ENCODE data around the gene SIRPA.
"Not testable (repeated sequence)": the region's sequence is repeated elsewhere in the genome, so short reads cannot be mapped to it uniquely, and the experiment has no call there.

SIRPA gene

DNA sequence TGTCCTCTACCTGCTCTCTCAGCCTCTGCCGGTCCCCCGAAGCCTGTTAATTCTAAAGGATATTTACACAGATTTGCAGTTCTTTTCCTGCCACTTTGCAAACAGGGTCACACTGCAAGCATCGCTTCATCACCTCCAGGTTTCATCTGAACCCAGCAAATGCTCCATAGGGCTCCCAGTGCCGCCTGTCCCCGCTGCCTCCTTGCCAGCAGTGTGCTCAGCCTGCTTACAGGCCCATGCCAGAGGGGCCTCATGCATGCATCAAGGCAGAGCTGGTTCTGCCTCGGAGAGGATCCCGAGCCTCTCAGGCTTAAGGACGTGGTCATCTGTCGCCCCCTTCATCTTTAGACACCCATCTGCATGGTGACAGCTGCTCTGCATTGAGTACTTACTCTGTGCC, 10.5 kb downstream of the SIRPA start:
- no peak for DNase-seq (ENCODE audit: low read depth in 4 of 4, low spot score in 1 of 4)

DNA sequence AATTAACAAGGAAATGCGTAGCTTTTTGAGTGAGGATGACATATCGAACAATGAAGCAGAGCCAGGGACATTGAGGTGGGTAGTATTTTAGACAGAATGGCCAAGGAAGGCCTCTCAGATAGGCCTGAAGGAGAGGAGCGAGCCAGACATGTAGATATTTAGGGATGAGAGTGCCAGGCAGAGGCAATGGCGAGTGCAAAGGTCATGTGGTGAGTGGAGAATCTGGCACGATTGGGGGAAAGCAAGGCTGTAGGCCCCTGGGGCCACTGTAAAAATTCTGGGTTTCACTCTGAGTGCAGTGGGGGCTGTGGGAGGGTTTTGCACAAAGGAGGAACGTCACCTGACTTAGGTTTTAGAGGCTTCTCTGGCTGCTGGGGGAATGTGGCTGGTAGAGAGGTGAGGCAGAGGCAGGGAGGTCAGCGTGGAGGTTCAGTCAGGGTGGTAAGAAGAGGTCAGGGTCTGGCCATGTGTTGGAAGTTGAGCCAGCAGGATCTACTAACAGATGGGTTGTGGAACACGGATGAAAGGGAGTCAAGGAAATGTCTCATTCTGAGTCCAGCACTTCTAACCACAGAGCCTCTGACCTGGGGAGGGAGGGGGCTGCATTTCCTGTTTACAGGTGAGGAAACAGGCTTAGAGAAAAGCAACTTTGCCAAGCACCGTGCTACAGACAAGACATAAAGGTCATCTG, 11.3 kb downstream of the SIRPA start:
- DNase-seq (ENCODE audit: low read depth in 4 of 4, low spot score in 1 of 4): no peak

DNA sequence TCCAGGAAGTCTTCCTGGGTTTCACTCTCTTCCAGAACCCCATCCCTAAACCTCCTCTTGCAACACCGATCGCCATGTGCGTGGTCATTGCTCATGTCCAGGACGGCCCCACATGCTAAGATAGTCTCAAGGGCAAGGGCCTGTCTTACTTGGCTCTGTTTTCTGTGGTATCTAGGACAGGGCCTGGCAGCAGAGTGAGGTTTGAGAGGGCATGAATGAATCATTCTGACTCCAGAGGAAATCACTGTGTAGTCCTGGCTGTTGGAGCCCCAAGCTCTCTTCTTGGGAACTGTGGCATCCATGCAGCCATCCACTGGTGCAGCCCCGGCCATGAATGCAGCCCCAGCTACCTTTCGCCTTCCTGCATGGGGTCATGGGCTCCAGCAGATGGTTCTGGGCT, 12.4 kb downstream of the SIRPA start:
- DNase-seq (ENCODE audit: low read depth in 4 of 4, low spot score in 1 of 4): no peak

DNA sequence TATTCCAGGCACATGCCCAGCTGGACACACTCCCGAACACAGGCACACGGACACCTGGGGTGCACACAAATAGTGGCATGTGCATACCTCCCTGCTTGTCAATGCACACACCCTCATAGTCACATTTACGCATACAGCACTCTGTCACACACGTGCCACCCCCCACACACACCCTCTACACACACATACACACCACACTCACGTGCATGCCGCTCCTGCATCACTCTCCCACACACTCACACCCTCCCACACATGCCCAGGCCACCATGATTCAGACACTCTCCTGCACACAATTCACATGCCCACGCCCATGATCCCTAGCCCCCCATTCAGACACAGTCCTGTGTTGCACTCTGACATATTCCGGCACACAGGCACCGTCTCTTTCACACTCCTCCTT, 13.0 kb downstream of the SIRPA start:
- no peak for DNase-seq (ENCODE audit: low read depth in 4 of 4, low spot score in 1 of 4)

DNA sequence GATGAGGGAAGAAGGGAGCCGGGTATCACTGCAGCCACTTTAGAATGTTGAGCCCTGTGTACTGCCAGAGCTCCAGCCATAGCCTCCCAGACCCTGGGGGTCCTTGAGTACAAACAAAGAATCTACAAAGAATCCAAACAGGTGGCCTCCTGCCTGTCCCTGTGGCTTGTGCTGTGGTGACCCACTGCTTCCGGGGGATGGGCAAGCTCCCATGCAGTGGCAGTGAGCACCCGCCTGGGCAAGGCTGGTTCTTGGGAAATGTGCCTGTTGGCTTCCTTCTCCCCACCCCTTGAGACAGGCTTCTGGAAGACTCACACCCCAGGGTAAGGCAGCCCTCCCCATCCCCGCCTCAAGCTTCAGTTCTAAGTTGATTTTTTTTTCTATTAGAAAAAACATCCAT, 13.9 kb downstream of the SIRPA start:
- DNase-seq (ENCODE audit: low read depth in 4 of 4, low spot score in 1 of 4): no peak

DNA sequence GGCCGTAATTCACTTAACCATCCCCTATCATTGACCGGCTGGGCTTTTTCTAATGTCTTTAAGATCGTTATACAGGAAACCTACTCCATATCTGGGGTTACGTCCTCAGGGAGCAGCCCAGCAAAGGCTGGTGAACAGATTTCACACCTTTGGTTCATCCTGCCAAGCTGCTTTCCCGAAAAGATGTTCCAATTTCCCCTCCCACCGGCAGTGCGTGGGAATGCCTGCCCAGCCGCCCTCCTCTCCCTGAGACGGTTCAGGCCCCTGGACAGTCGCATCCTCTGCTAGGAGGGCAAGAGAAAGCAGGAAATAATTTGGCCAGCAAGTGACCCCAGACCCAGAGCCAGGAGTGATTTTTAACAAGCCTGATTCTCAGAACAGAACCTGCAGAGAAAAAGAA, 16.3 kb downstream of the SIRPA start:
- DNase-seq (ENCODE audit: low read depth in 4 of 4, low spot score in 1 of 4): no peak

DNA sequence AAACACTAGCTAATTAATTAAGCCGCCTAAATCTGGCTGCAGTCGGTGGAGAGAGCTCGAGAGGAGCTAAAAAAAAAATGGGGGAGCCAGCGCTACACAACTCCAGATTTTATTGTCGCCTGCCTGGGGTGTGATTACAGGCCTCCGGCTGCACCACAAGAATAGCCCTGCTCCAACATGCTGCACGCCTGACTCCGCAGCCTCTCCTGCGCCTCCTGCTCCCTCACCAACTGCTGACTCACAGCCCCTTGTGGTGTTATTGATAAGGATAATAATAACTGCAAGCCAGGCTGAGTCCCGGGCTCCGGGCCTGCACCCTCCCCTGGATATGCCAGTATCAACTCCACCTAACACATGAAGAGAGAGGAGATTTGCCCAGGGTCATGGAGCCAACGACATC, 16.8 kb downstream of the SIRPA start:
- no peak for DNase-seq (ENCODE audit: low read depth in 4 of 4, low spot score in 1 of 4)

DNA sequence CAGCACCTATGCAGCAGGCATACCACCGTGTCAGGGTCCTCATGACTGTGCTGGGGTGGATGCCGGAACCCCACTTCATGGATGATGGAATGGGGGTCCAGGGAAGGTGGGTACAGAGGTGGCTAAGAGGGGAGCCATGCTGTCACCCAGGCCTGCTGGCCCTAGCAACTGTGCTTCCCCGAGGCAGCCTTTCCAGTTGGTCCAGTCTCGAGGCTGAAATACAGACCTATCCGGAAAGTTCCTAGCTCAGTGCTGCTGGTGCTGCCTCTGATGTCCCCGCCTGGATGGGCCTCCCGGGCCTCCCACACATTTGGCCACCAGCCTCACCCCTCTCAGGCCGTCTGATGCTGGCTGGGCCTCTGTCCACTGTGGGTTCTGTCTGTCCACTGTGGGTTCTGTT, 17.4 kb downstream of the SIRPA start:
- DNase-seq (ENCODE audit: low read depth in 4 of 4, low spot score in 1 of 4): no peak

DNA sequence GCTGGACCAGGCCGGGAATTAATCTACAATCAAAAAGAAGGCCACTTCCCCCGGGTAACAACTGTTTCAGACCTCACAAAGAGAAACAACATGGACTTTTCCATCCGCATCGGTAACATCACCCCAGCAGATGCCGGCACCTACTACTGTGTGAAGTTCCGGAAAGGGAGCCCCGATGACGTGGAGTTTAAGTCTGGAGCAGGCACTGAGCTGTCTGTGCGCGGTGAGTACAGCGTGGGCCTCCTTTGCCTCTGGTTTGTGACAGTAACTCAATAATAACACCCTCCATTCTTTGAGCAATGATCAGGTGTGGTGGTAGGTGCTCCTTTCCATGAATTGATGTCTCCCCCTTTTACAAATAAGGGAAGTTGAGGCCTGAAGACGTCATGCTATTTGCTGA, 20.0 kb downstream of the SIRPA start:
- DNase-seq (ENCODE audit: low read depth in 4 of 4, low spot score in 1 of 4): not testable (repeated sequence)

DNA sequence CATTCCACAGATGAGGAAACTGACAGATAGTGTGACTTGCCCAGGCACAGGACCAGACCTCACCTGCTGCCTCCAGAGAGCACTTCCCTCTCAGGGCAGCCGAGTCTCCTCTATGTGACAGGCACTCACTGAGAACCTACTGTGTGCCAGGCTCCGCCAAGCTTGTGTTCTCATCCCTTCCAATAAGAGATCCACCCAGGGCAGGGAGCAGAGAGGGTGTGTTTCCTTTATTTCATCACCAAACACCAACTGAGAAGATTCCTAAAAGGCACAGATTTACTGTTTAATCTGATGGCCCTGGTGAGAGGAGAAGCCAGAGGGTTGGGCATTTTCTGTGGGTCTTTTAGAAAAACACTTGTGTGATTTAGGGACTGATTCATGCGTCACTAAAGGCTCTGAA, 20.5 kb downstream of the SIRPA start:
- DNase-seq (ENCODE audit: low read depth in 4 of 4, low spot score in 1 of 4): no peak

DNA sequence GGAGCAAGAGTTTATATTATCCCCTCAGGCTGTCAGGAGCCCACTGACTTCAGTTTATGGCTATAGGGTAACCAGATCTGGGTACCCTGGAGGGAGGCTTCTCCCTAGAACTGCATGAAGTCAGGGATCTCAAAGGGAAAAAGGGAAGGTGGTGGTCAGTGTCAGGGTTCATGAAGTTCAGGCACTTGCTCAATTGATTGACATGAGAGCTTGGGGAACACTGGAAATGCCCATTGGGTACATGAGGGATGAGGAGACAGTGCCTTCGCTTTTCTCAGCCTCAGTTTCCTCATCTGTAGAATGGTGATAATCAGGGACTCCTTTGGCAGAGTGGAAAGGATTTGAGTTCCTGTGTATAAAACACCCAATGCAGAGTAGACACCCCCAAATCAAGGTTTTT, 22.6 kb downstream of the SIRPA start:
- no peak for DNase-seq (ENCODE audit: low read depth in 4 of 4, low spot score in 1 of 4)

DNA sequence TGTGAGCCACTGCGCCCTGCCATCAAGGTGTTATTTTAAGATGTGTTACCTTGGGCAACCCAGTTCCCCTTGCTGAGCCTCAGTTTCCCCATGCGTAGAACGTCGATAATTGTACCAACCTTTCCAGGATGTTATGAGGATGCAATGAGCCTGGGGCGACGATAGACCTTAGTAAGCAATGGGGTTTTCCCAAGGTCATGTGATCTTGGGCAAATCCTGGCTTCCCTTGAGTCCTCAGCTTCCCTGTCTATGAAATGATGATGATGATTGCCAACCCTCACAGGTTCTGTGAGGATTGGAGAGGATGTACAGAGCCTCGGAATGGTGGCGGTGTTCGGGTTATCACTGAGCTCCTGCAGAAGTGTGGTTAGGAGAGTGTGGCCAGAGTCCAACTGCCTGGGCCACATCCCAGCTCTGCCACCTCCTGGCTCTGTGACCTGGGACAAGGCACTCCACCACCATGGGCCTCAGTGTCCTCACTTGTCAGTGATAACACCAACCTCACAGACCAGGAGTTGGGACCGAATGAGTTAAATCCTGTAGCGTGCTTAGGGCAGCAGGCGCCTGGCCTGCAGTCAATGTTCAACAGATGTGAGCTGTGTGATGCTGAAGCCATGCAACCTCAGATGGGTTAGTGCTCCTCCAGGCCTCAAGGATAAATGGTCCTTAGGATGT, 23.4 kb downstream of the SIRPA start:
- no peak for DNase-seq (ENCODE audit: low read depth in 4 of 4, low spot score in 1 of 4)

DNA sequence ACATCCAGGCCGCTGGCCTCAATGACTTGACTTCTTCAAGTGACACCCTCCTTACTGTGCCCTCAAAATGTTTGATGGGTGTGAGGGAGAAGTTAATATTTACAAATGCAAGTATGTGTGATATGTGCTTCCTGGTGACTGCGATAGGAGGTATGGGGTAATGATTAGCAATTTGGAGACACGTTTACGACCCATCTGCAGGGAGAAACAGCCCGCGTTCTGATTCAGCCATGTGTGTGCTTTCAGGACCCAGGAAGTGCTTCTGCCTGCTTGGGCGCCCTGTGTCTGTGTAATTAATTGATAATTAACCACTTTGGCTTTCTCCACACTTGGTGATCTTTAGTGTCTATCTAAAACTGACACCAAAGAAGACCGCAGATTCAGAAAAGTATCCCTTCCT, 25.0 kb downstream of the SIRPA start:
- DNase-seq (ENCODE audit: low read depth in 4 of 4, low spot score in 1 of 4): no peak

DNA sequence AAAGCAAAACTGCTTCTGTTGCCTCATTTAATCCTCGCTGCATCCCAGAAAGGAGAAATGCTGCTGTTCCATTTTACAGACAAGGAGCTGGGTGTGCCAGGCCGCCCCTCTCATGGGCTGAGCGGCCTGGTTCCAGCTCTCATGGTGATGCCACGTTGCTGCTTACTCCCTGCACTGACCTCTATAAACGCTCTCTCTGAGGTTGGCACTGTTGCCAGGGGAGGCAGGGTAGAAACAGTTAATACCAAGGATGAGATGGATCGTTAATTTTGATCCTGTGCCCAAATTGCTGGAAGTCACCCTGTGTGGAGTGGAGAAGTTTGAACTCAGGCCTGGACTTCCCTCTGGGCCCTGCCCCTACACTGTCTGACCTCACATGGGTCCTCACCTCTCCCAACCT, 25.6 kb downstream of the SIRPA start:
- no peak for DNase-seq (ENCODE audit: low read depth in 4 of 4, low spot score in 1 of 4)

DNA sequence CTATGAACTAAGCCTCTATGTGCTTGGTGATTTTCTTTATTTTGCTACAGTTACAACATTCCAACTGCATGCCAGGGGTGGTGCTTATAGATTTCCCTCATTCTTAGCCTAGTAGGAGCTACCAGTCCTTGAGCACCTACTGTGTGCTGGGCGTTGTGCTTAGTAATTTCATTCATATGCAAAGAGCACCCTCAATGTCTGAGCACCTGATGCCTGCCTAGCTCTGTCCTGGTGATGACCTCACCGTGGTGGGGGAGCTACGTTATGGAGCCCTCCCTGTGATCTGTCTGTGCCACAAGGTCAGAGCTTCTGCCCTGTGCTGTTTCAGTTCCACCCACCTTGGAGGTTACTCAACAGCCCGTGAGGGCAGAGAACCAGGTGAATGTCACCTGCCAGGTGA, 26.8 kb downstream of the SIRPA start:
- DNase-seq (ENCODE audit: low read depth in 4 of 4, low spot score in 1 of 4): not testable (repeated sequence)

DNA sequence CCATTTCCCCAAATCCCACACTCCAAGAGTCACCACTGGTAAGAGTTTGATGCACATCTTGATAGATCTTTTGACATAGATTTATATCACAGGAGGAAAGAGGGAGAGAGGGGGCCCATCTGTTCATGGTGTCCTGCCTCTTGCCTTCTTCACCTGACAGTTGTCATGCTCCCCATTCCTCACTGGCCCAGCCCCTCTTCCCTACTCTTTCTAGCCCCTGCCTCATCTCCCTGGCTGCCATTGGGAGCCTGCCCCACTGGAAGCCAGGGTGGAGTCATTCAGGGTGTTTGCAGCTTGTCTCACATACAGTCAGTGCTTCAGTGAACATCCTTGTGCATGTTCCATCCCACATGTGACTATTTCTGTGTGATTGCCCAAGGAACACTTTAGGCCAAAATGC, 27.6 kb downstream of the SIRPA start:
- DNase-seq (ENCODE audit: low read depth in 4 of 4, low spot score in 1 of 4): no peak

DNA sequence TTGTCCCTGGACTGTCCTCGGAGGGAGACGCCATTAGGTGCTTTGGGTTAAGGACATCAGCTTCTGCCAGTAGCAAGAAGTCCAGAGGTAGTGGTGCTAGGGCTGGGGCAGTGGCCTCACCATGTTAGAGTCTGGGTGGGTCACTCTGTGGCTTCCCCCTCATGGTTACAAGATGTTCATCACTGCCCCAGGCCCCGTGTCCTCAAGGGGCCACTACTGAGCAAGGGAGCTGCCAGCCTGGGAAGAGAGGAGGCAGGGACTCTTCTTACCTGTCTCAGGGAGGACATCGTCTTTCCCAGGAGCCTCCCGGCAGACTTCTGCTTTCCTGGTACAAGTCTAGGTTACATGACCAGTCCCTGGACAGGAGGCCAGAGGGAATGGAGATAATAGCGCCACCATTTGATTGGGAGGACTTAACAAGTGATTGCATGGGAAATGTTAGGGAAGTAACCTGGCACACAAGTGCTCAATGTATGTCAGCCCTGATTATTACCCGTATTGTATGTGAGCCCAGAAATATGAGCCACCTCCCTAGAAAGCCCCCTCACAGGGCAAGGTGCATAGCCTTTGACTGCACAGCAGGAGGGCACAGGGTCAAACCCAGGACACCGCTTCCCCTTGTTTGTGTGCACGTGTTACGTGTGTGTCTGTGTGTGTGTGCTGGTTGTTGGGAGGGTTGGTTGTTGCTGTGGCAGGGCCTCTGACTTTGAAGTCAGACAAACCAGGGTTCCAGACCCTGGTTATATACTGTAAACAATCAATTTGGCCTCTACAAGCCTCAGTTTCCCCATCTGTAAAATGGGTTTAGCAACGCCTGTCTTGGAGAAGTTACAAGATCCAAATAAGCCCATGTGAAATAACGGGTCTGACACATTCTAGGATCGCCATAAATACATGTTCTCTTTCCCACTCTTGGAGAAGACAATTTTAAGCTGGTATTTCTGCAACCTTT, 30.0 kb downstream of the SIRPA start:
- no peak for DNase-seq (ENCODE audit: low read depth in 4 of 4, low spot score in 1 of 4)

DNA sequence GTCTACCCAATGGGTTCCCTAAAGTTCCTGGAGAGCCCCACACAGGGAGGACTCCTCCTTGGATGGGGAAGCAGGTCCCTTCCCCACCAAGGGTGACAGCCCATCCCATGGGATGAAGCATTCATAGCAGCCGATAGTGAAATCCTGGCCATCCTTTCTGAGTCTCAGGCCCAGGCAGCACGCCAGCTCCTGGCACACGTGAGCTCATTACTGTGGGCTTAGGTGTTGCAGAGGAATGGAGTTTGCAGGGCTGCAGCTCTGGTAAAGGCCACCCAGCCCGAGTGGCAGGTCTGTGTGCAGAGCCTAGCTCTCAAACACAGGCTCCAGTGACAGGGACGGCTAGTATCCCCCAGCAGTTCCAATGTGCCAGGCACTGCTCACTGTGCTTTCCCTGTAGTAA, 31.0 kb downstream of the SIRPA start:
- DNase-seq (ENCODE audit: low read depth in 4 of 4, low spot score in 1 of 4): no peak

DNA sequence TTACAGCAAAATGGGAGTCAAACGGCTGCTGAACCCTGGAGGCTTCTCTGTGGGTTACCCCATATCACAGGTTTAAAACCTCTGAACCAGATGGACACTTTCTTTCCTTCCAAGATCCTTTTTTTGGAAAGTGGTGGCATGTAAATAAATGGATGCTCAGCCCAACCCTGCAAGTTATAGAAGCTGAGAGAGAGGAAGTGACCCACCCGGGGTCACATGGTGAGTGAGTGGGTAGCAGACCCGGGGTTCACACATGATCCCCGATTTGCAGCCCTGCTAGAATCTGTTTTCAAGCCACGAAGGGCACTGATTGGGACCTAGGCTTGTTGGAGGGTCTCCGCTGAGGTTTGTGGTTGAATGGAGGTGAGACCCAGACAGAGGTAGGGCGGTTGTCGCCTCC, 32.0 kb downstream of the SIRPA start:
- DNase-seq (ENCODE audit: low read depth in 4 of 4, low spot score in 1 of 4): no peak

DNA sequence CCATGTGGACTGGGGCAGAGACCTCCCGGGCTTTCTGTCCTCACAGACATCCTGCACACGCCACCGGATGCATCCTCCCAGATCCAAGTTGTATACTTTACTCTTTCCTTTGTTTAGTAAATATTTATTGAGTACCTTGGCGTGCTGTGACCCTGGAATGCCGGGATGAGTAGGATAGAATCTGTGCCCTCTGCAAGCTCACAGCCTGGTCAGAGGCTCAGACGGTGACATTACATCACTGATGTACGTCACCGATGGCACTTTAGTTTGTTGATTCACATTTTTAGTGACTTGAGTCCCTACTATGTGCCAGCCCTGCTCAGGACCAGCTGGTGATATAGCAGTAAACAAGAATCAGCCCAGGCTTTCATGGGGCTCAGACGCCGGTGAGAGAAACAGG, 32.9 kb downstream of the SIRPA start:
- no peak for DNase-seq (ENCODE audit: low read depth in 4 of 4, low spot score in 1 of 4)

DNA sequence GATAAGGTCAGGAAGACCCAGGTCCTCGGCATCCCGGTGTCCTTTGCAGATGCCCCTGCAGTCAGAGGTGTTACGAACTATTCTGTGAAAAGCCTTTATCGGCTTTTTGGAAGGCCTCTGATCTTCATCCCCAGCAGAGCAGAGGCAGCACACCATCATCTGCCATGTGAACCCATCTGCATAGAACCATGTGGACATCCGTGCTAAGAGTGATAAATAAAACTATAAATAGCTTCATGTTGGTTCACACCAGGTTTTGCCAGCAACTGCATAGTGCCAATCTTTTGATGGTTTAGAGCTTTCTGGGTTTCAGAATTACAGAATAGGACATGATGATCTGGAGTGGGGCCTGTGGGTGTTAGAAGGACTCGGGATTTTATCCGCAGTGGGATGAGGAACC, 33.6 kb downstream of the SIRPA start:
- no peak for DNase-seq (ENCODE audit: low read depth in 4 of 4, low spot score in 1 of 4)

DNA sequence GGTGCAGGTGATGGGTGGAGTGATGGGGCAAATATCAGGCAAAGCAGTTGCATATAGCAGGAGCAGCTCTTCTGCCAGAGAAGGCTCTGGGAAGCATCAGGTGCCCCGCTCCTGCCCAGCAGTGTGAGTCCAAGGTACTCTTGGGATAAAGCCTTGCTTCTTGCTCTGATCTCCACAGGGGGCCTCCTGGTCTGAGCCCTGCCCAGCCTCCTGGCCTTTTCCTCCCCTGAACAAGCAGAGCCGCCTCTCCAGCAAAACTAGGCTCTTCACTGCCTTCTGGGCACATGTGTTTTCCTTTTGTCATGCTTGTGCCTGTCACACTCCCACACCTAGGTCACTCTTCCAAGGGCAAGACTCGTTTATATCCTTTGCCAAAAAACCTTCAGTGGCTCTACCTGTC, 34.3 kb downstream of the SIRPA start:
- no peak for DNase-seq (ENCODE audit: low read depth in 4 of 4, low spot score in 1 of 4)

All from stimulated activated CD4-positive, alpha-beta T cell treated with anti-CD3 and anti-CD28 coated beads, Interleukin-1b, Interleukin-23, amount 100 ng/mL, for 24 hours (primary cell).